ENCODE data around the gene BIN1. TPM values are rescaled to one million over a fixed set of nuclear protein-coding genes. Genes with fewer than 3 reads are reported as not detected.

Gene BIN1
- polyA plus RNA-seq, 1 of the 3 experiments (the other 2 are of a cell fraction): 40.3 TPM

DNA sequence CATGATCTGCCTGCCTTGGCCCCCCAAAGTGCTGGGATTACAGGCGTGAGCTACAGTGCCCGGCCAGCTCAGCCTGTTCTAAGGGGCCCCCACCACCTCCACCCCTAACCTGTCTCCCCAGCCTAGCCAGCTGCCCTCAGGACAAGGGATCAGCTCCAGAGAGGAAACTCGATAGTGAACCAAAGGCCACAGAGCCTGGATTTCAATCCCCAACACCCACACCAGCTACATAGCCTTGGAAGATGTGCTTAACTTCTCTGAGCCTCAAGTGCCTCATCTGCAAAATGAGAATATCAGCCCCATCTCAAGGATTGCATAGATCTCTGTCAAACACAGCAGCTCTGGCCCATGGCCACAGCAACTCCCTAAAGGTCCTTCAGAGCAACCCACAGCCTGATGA is 32.0 kb downstream of the BIN1 start:
- Histone ChIP-seq H3K9me3 (no peaks in the 10 kb centered on the region), H3K79me2 (ENCODE audit: insufficient read depth) (no peaks in the 10 kb centered on the region), H3K9me2 (no peaks in the 10 kb centered on the region), H3F3A (replicated peaks; ENCODE audit: insufficient read depth) (no peaks in the 10 kb centered on the region), H4K20me1 (ENCODE audit: insufficient read depth) (no peaks in the 10 kb centered on the region), H3K4me2 (no peak overlapping the region), H3K36me3 (replicated peaks in 1 of 2; ENCODE audit: control insufficient read depth in 1 of 2, insufficient read depth in 2 of 2, low read length in 1 of 2) (peaks cover 0 to 6% of the 10 kb centered on the region in 2 experiments), H3K4me3 (ENCODE audit: low read depth in 2 of 2, low read length in 1 of 2) (no peak overlapping the region), H2AFZ (ENCODE audit: low read depth) (no peak overlapping the region), H3K27me3 (ENCODE audit: insufficient read depth) (no peaks in the 10 kb centered on the region), H3K9ac (no peak overlapping the region), H3K27ac (ENCODE audit: low read depth in 2 of 2, low read length in 1 of 2) (no peak overlapping the region), H3K4me1 (ENCODE audit: control insufficient read depth in 1 of 2, insufficient read depth in 2 of 2, low read depth in 1 of 2, low read length in 1 of 2) (peaks cover 0 to 60% of the 10 kb centered on the region in 2 experiments; a peak in 1 of 4 replicates)
- WGBS (ENCODE audit: low lambda C conversion rate): 90% methylated on average over 3 of the region's 3 CpGs
- CTCF ChIA-PET: interaction anchor here (0.7 to 2.8 kb wide), 5 partner anchors 31 to 122 kb away, joined by 3 to 10 read pairs (median 4); no protein-coding TSS in a partner anchor
- TF ChIP-seq JUND (IDR thresholded peaks at IDR 0.05) (no peak), RCOR1 (IDR thresholded peaks at IDR 0.05; ENCODE audit: low read length) (no peak), NRF1 (IDR thresholded peaks at IDR 0.05; ENCODE audit: low read depth, low read length) (no peak), TCF12 (IDR thresholded peaks at IDR 0.05) (no peak), FOSL2 (IDR thresholded peaks at IDR 0.05; ENCODE audit: borderline replicate concordance, low read depth) (no peak), TAF1 (IDR thresholded peaks at IDR 0.05; ENCODE audit: borderline replicate concordance, low read depth, low read length) (no peak), SMC3 (IDR thresholded peaks at IDR 0.05; ENCODE audit: low read depth, low read length) (no peak), YY1 (IDR thresholded peaks at IDR 0.05; ENCODE audit: low read depth) (no peak), ELF1 (IDR thresholded peaks at IDR 0.05) (no peak), FOXJ3 (CRISPR knock-in tag; IDR thresholded peaks at IDR 0.05) (no peak)
- TF ChIP-seq, protein P1, sequence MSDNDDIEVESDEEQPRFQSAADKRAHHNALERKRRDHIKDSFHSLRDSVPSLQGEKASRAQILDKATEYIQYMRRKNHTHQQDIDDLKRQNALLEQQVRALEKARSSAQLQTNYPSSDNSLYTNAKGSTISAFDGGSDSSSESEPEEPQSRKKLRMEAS (IDR thresholded peaks at IDR 0.05; ENCODE audit: low read depth): no peak
- TF ChIP-seq, protein P2, sequence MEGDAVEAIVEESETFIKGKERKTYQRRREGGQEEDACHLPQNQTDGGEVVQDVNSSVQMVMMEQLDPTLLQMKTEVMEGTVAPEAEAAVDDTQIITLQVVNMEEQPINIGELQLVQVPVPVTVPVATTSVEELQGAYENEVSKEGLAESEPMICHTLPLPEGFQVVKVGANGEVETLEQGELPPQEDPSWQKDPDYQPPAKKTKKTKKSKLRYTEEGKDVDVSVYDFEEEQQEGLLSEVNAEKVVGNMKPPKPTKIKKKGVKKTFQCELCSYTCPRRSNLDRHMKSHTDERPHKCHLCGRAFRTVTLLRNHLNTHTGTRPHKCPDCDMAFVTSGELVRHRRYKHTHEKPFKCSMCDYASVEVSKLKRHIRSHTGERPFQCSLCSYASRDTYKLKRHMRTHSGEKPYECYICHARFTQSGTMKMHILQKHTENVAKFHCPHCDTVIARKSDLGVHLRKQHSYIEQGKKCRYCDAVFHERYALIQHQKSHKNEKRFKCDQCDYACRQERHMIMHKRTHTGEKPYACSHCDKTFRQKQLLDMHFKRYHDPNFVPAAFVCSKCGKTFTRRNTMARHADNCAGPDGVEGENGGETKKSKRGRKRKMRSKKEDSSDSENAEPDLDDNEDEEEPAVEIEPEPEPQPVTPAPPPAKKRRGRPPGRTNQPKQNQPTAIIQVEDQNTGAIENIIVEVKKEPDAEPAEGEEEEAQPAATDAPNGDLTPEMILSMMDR (IDR thresholded peaks at IDR 0.05): no peak
- TF ChIP-seq, protein P3, sequence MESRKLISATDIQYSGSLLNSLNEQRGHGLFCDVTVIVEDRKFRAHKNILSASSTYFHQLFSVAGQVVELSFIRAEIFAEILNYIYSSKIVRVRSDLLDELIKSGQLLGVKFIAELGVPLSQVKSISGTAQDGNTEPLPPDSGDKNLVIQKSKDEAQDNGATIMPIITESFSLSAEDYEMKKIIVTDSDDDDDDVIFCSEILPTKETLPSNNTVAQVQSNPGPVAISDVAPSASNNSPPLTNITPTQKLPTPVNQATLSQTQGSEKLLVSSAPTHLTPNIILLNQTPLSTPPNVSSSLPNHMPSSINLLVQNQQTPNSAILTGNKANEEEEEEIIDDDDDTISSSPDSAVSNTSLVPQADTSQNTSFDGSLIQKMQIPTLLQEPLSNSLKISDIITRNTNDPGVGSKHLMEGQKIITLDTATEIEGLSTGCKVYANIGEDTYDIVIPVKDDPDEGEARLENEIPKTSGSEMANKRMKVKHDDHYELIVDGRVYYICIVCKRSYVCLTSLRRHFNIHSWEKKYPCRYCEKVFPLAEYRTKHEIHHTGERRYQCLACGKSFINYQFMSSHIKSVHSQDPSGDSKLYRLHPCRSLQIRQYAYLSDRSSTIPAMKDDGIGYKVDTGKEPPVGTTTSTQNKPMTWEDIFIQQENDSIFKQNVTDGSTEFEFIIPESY (IDR thresholded peaks at IDR 0.05; ENCODE audit: borderline replicate concordance, low read depth): no peak
- POLR2A ChIA-PET: interaction anchor here (1.0 kb wide), 1 partner anchor 31 kb away, joined by 3 read pairs; no protein-coding TSS in a partner anchor
- no peak for DNase-seq

DNA sequence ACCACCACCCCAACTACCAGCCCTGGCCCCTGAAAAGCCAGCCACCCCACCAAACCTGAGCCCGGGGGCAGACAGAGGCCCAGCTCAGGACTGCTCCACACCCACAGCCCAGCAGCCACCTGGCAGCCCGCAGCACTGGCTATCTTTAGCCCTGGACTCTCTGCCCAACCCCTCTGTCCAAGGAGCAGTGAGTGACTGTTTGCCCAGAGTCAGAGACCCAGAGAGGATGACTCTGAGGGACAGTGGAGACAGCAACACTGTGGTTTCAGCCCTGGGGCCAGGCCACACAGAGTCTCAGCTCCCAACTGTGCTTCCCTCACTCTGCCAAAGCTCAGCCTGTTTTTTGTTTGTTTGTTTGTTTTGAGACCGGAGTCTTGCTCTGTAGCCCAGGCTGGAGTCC is 32.6 kb downstream of the BIN1 start:
- no peak overlapping the region for H3K9ac ChIP-seq
- DNase-seq: no peak
- H3K4me3 ChIP-seq (ENCODE audit: low read depth in 2 of 2, low read length in 1 of 2): no peak overlapping the region
- no peaks in the 10 kb centered on the region for H3F3A ChIP-seq (replicated peaks; ENCODE audit: insufficient read depth)
- 69% methylated on average over 3 of the region's 3 CpGs for WGBS (ENCODE audit: low lambda C conversion rate)
- ChIA-PET POLR2A (interaction anchor here (1.0 kb wide), 1 partner anchor 32 kb away, joined by 3 read pairs; no protein-coding TSS in a partner anchor), CTCF (interaction anchor here (0.8 to 3.6 kb wide), 5 partner anchors 24 to 123 kb away, joined by 3 to 18 read pairs (median 8); no protein-coding TSS in a partner anchor)
- H3K4me2 ChIP-seq: no peak overlapping the region
- no peaks in the 10 kb centered on the region for H3K9me3 ChIP-seq
- H2AFZ ChIP-seq (ENCODE audit: low read depth): no peak overlapping the region
- no peaks in the 10 kb centered on the region for H3K9me2 ChIP-seq
- no peak overlapping the region for H3K27ac ChIP-seq (ENCODE audit: low read depth in 2 of 2, low read length in 1 of 2)
- peaks cover 0 to 59% of the 10 kb centered on the region in 2 experiments; a peak in 1 of 4 replicates for H3K4me1 ChIP-seq (ENCODE audit: control insufficient read depth in 1 of 2, insufficient read depth in 2 of 2, low read depth in 1 of 2, low read length in 1 of 2)
- no peaks in the 10 kb centered on the region for H3K79me2 ChIP-seq (ENCODE audit: insufficient read depth)
- no peaks in the 10 kb centered on the region for H4K20me1 ChIP-seq (ENCODE audit: insufficient read depth)
- H3K36me3 ChIP-seq (replicated peaks in 1 of 2; ENCODE audit: control insufficient read depth in 1 of 2, insufficient read depth in 2 of 2, low read length in 1 of 2): peaks cover 0 to 8% of the 10 kb centered on the region in 2 experiments
- H3K27me3 ChIP-seq (ENCODE audit: insufficient read depth): no peaks in the 10 kb centered on the region
- TF ChIP-seq EP300 (IDR thresholded peaks at IDR 0.05; ENCODE audit: borderline replicate concordance in 1 of 2, low read depth in 1 of 2, low read length in 1 of 2) (no peak), ELF1 (IDR thresholded peaks at IDR 0.05) (no peak), SIN3A (IDR thresholded peaks at IDR 0.05; ENCODE audit: borderline replicate concordance, low read depth, low read length) (no peak), RXRA (IDR thresholded peaks at IDR 0.05; ENCODE audit: borderline replicate concordance, low read depth) (no peak), MXI1 (IDR thresholded peaks at IDR 0.05; ENCODE audit: low read depth, low read length) (no peak), TCF12 (IDR thresholded peaks at IDR 0.05) (no peak), MEF2A (IDR thresholded peaks at IDR 0.05; ENCODE audit: borderline replicate concordance, low read depth) (no peak), GATA2 (CRISPR knock-in tag; IDR thresholded peaks at IDR 0.05) (no peak), SMC3 (IDR thresholded peaks at IDR 0.05; ENCODE audit: low read depth, low read length) (no peak)
- TF ChIP-seq, protein P4, sequence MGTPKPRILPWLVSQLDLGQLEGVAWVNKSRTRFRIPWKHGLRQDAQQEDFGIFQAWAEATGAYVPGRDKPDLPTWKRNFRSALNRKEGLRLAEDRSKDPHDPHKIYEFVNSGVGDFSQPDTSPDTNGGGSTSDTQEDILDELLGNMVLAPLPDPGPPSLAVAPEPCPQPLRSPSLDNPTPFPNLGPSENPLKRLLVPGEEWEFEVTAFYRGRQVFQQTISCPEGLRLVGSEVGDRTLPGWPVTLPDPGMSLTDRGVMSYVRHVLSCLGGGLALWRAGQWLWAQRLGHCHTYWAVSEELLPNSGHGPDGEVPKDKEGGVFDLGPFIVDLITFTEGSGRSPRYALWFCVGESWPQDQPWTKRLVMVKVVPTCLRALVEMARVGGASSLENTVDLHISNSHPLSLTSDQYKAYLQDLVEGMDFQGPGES (IDR thresholded peaks at IDR 0.05; ENCODE audit: low read depth, low read length): no peak
- TF ChIP-seq, protein P5, sequence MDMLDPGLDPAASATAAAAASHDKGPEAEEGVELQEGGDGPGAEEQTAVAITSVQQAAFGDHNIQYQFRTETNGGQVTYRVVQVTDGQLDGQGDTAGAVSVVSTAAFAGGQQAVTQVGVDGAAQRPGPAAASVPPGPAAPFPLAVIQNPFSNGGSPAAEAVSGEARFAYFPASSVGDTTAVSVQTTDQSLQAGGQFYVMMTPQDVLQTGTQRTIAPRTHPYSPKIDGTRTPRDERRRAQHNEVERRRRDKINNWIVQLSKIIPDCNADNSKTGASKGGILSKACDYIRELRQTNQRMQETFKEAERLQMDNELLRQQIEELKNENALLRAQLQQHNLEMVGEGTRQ (IDR thresholded peaks at IDR 0.05; ENCODE audit: borderline replicate concordance, low read depth, low read length): no peak
